GM12874 (cell line): ENCODE results near the gene ABCA4.

Source experiments
- CTCF ChIP-seq: IDR thresholded peaks from 2 replicates; pipeline ENCODE4 v1.5.1; 2011; ENCODE audit warnings: low read depth, mild to moderate bottlenecking, control low read depth, low read length, moderate library complexity; ENCODE audit not compliant: insufficient read depth

ABCA4 gene

GRCh38 chr1:94063379-94063778 lies 57.6 kb downstream of the ABCA4 start:
- no peak for TF ChIP-seq CTCF

- TF ChIP-seq CTCF = peak; percentile 88
These were observed 59.2 kb downstream of the ABCA4 start for GRCh38 chr1:94061513-94062443.

GRCh38 chr1:94060720-94061119 lies 60.2 kb downstream of the ABCA4 start:
- TF ChIP-seq CTCF = no peak

GRCh38 chr1:94058766-94059165 lies 62.2 kb downstream of the ABCA4 start:
- no peak for TF ChIP-seq CTCF

GRCh38 chr1:94056996-94057395 lies 64.0 kb downstream of the ABCA4 start:
- TF ChIP-seq CTCF = no peak

- TF ChIP-seq CTCF = no peak
These were observed 64.8 kb downstream of the ABCA4 start for GRCh38 chr1:94056171-94056570.

- TF ChIP-seq CTCF = no peak
These were observed 65.4 kb downstream of the ABCA4 start for GRCh38 chr1:94055459-94056122.
